ENCODE measurements around the gene NSUN7. TPM values are rescaled to one million over a fixed set of nuclear protein-coding genes. Genes with fewer than 3 reads are reported as not detected.

The NSUN7 gene
- total RNA-seq, 4 donors from 2014 or later, result 8.1 to 37.0 (median 17.3) TPM

DNA sequence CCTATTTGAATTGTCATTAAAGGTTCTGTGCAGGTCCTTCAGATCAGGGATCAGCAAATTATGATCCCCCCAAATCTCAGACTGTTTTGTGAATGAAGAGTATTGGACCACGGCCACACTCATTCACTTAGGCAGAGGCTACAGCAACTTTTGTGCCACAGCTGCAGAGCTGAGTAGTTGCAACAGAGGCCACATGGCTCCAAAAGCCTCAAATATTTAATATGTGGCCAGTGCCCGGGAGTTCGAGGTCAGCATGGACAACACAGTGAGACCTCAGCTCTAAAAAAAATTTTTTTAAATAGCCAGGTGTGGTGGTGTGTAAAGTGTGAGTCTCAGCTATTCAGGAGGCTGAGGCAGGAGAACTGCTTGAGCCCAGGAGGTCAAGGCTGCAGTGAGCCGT, 100.7 kb downstream of the NSUN7 start:
- Histone ChIP-seq H3K36me3 (no peaks in the 10 kb centered on the region), H3K4me1 (no peaks in the 10 kb centered on the region), H3K4me3 (no peak overlapping the region), H3K9me3 (no peaks in the 10 kb centered on the region), H3K27me3 (no peaks in the 10 kb centered on the region), H3K27ac (no peak overlapping the region)
- in situ Hi-C loops (cut with MboI; ENCODE audit: low pct_ligation_motif_present in 1 of 4, low pct_unique_long_range_greater_than_20kb in 1 of 4, low sequenced_read_pairs in 3 of 4) (no loop called here), intact Hi-C loops (cut with DNase I; ENCODE audit: low total_unique reads) (no loop called here)
- TF ChIP-seq EP300 (IDR thresholded peaks at IDR 0.05; ENCODE audit: low read depth) (no peak), POLR2AphosphoS5 (IDR thresholded peaks at IDR 0.05) (no peak)
- DNase-seq, result no peak
- WGBS, 2 donors (ENCODE audit: low coverage in 1 of 2), result 92% methylated on average over 4 of the region's 4 CpGs; no CpG with 5 or more reads in 1 of the 2 donors

DNA sequence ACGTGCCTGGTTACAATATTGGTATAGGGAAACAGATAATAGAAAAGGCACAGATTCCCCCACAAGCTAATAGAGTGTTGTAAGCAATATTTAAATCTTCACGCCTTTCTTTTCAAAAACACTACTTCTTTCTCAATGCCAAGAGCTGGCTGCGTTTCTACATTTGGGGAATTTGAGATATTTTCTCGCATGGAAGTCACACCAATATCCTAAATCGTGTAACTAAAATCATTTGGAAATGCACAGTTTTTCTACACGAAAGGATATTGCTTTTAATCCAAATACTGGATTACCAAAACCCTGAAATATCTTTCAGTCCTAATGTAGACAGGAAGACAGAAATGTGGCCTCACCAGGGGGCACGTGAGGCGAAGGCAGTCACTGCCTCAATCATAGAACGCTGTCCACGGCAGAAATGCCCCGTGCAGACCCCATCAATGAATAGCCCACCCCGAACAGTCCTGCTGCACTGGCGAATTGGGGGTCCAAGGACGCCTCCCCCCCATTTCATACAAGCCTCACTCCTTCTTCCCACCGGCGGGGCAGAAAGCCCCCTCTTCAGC, 106.6 kb downstream of the NSUN7 start:
- in situ Hi-C loops (cut with MboI; ENCODE audit: low pct_ligation_motif_present in 1 of 4, low pct_unique_long_range_greater_than_20kb in 1 of 4, low sequenced_read_pairs in 3 of 4), result no loop called here
- TF ChIP-seq, protein P1, sequence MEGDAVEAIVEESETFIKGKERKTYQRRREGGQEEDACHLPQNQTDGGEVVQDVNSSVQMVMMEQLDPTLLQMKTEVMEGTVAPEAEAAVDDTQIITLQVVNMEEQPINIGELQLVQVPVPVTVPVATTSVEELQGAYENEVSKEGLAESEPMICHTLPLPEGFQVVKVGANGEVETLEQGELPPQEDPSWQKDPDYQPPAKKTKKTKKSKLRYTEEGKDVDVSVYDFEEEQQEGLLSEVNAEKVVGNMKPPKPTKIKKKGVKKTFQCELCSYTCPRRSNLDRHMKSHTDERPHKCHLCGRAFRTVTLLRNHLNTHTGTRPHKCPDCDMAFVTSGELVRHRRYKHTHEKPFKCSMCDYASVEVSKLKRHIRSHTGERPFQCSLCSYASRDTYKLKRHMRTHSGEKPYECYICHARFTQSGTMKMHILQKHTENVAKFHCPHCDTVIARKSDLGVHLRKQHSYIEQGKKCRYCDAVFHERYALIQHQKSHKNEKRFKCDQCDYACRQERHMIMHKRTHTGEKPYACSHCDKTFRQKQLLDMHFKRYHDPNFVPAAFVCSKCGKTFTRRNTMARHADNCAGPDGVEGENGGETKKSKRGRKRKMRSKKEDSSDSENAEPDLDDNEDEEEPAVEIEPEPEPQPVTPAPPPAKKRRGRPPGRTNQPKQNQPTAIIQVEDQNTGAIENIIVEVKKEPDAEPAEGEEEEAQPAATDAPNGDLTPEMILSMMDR (IDR thresholded peaks at IDR 0.05), result no peak
- TF ChIP-seq EP300 (IDR thresholded peaks at IDR 0.05; ENCODE audit: low read depth) (no peak), POLR2AphosphoS5 (IDR thresholded peaks at IDR 0.05) (no peak), POLR2A (IDR thresholded peaks at IDR 0.05) (no peak)
- 60 to 70% methylated on average over 15 to 16 of the region's 16 CpGs for WGBS, 2 donors (ENCODE audit: low coverage in 1 of 2)

DNA sequence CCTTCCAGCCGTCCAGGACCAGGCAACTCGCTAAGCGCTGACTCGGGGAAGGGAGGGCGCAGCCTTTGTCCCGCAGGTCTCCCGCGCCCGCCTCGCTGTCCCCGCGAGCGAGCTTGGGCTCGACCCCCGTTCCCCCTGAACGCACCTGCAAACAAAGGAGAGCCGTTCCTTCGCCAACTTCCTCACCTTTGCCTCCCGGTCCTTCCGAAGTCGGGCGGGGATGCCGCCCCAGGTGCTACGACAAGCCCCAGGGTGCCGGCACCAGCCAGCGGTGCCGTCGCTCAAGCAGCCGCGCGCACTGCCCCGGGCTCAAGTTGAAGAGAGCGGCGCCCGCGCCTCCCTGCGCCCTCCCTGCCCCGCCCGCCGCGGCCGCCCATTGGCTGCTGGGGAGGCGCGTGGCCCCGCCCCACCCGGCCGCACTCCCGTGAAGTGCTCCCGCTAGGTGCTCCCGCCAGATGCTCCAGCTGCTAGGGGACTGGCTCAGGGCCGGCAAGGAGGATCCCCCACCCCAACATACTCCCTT, 107.1 kb downstream of the NSUN7 start:
- 17 to 66% methylated on average over 1 to 51 of the region's 51 CpGs for WGBS, 2 donors (ENCODE audit: low coverage in 1 of 2)
- Histone ChIP-seq H3K4me3 (peak overlapping the region in 2 of 4 donors; percentile 20 to 44), H3K27ac (no peak overlapping the region), H3K9me3 (no peaks in the 10 kb centered on the region), H3K4me1 (peaks cover 0 to 8% (median 3%) of the 10 kb centered on the region in 4 donors), H3K36me3 (no peaks in the 10 kb centered on the region), H3K27me3 (no peaks in the 10 kb centered on the region)
- TF ChIP-seq, protein P1 (IDR thresholded peaks at IDR 0.05), result no peak
- no peak for TF ChIP-seq EP300 (IDR thresholded peaks at IDR 0.05; ENCODE audit: low read depth)
- no peak for TF ChIP-seq POLR2A (IDR thresholded peaks at IDR 0.05)
- TF ChIP-seq POLR2AphosphoS5 (IDR thresholded peaks at IDR 0.05), result no peak
- intact Hi-C loops (cut with DNase I; ENCODE audit: low total_unique reads) (no loop called here), in situ Hi-C loops (cut with MboI; ENCODE audit: low pct_ligation_motif_present in 1 of 4, low pct_unique_long_range_greater_than_20kb in 1 of 4, low sequenced_read_pairs in 3 of 4) (no loop called here)
- peak; percentile 38 for DNase-seq

More for the DNA sequence above, 106.6 kb downstream of the NSUN7 start:
- Histone ChIP-seq H3K27ac (no peak overlapping the region), H3K9me3 (no peaks in the 10 kb centered on the region), H3K4me3 (peak overlapping the region in 2 of 4 donors; percentile 20 to 44), H3K4me1 (peaks cover 0 to 8% (median 3%) of the 10 kb centered on the region in 4 donors), H3K27me3 (no peaks in the 10 kb centered on the region), H3K36me3 (no peaks in the 10 kb centered on the region)
- no peak for DNase-seq
- intact Hi-C loops (cut with DNase I; ENCODE audit: low total_unique reads), result no loop called here

DNA sequence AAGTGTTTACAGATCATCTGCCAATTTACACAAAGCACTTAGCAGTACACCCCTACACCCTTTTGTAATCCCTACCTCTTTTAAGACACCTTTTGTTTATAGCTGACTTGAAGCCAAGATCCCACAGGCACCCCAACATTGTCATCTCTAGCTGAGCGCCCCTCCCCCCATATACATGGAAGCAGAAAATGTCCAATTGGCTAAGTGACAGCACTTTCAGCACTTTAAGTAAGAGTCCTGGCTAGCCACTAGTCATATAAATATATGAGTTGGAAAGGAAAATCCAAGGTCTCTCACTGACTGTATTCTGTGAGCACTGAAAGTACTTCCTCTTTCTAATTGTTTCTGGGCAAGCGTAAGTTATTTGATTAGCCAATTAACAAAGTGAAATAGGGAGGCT, 108.2 kb downstream of the NSUN7 start:
- DNase-seq, result no peak
- H3K4me1 ChIP-seq, result peaks cover 0 to 8% (median 3%) of the 10 kb centered on the region in 4 donors
- intact Hi-C loops (cut with DNase I; ENCODE audit: low total_unique reads), result no loop called here
- in situ Hi-C loops (cut with MboI; ENCODE audit: low pct_ligation_motif_present in 1 of 4, low pct_unique_long_range_greater_than_20kb in 1 of 4, low sequenced_read_pairs in 3 of 4), result no loop called here
- no peaks in the 10 kb centered on the region for H3K27me3 ChIP-seq
- WGBS, 2 donors (ENCODE audit: low coverage in 1 of 2), result 79 to 83% methylated on average over 2 of the region's 2 CpGs
- no peaks in the 10 kb centered on the region for H3K9me3 ChIP-seq
- H3K4me3 ChIP-seq, result no peak overlapping the region
- no peaks in the 10 kb centered on the region for H3K36me3 ChIP-seq
- no peak overlapping the region for H3K27ac ChIP-seq
- TF ChIP-seq POLR2A (IDR thresholded peaks at IDR 0.05) (no peak), POLR2AphosphoS5 (IDR thresholded peaks at IDR 0.05) (no peak), EP300 (IDR thresholded peaks at IDR 0.05; ENCODE audit: low read depth) (no peak)
- TF ChIP-seq, protein P1 (IDR thresholded peaks at IDR 0.05), result no peak

All from transverse colon (tissue), 4 donors.